MM.1S (cell line): ENCODE data around the gene CD38.

Experiments used
- DNase-seq: peaks from one replicate; pipeline ENCODE4 v3.0.0-alpha.2; 2015
- H2AFZ ChIP-seq: fragments of 300-600 bp; sonication (generic); 2 replicates; pipeline ENCODE4 v1.6.0; 2016; ENCODE audit warnings: antibody characterized with exemption, low read length
- H3F3A ChIP-seq: fragments of 300-600 bp; sonication (generic); 2 replicates; pipeline ENCODE4 v1.6.1; 2016; ENCODE audit warnings: mild to moderate bottlenecking, antibody characterized with exemption, low read length, moderate library complexity, mixed read lengths; ENCODE audit not compliant: insufficient read depth
- H3K27ac ChIP-seq: fragments of 300-600 bp; sonication (generic); 2 replicates; pipeline ENCODE4 v1.5.1; 2016; ENCODE audit warnings: mild to moderate bottlenecking, low read length
- H3K27me3 ChIP-seq: fragments of 300-600 bp; sonication (generic); replicated peaks from 2 replicates; pipeline ENCODE4 v1.6.0; 2016; ENCODE audit warnings: low read length; ENCODE audit not compliant: insufficient read depth
- H3K36me3 ChIP-seq: fragments of 300-600 bp; sonication (generic); replicated peaks from 2 replicates; pipeline ENCODE4 v1.6.1; 2016; ENCODE audit warnings: mild to moderate bottlenecking, low read length, mixed read lengths; ENCODE audit not compliant: insufficient read depth
- H3K4me1 ChIP-seq: fragments of 300-600 bp; sonication (generic); 2 replicates; pipeline ENCODE4 v1.6.1; 2016; ENCODE audit warnings: low read length, mixed read lengths
- H3K4me2 ChIP-seq: fragments of 300-600 bp; sonication (generic); 2 replicates; pipeline ENCODE4 v1.6.0; 2016; ENCODE audit warnings: low read depth, low read length
- H3K4me3 ChIP-seq: fragments of 300-600 bp; sonication (generic); 2 replicates; pipeline ENCODE4 v1.5.1; 2016; ENCODE audit warnings: low read length, mixed read lengths
- H3K79me2 ChIP-seq: fragments of 300-600 bp; sonication (generic); 2 replicates; pipeline ENCODE4 v1.6.1; 2016; ENCODE audit warnings: mixed run types, low read length, mixed read lengths
- H3K9ac ChIP-seq: fragments of 300-600 bp; sonication (generic); 2 replicates; pipeline ENCODE4 v1.6.1; 2016; ENCODE audit warnings: low read length, mixed read lengths
- H3K9me2 ChIP-seq: fragments of 300-600 bp; sonication (generic); replicated peaks from 2 replicates; pipeline ENCODE4 v1.6.1; 2016; ENCODE audit warnings: mild to moderate bottlenecking, low read length, mixed read lengths; ENCODE audit not compliant: insufficient read depth
- H3K9me3 ChIP-seq: fragments of 300-600 bp; sonication (generic); replicated peaks from 2 replicates; pipeline ENCODE4 v1.6.1; 2016; ENCODE audit warnings: mild to moderate bottlenecking, low read length, mixed read lengths; ENCODE audit not compliant: insufficient read depth
- H4K20me1 ChIP-seq: fragments of 300-600 bp; sonication (generic); 2 replicates; pipeline ENCODE4 v1.6.1; 2016; ENCODE audit warnings: mild to moderate bottlenecking, low read length, moderate library complexity, mixed read lengths; ENCODE audit not compliant: insufficient read depth
- CTCF ChIP-seq: fragments of 300-600 bp; sonication (generic); IDR thresholded peaks from 2 replicates; pipeline ENCODE4 v1.5.1; 2016; ENCODE audit warnings: antibody characterized with exemption, low read length, mixed read lengths
- EZH2 ChIP-seq: fragments of 300-600 bp; sonication (generic); optimal IDR thresholded peaks from 2 replicates; pipeline ENCODE3; 2017; ENCODE audit warnings: low read depth, mild to moderate bottlenecking, antibody characterized with exemption, low read length, mixed read lengths
- EZH2phosphoT487 ChIP-seq: fragments of 300-600 bp; sonication (generic); IDR thresholded peaks from 2 replicates; pipeline ENCODE4 v1.6.1; 2018; ENCODE audit warnings: antibody characterized with exemption, low read length

The CD38 gene

GRCh38 chr4:15784959-15785634 is 7.0 kb downstream of the CD38 start:
- TF ChIP-seq CTCF (no peak), EZH2 (no peak), EZH2phosphoT487 (no peak)
- peaks cover 6% of the 10 kb centered on the region; the same call in 1 of the 2 replicates for H3K79me2 ChIP-seq
- H3K4me2 ChIP-seq = peak overlapping the region; percentile 68
- H3K27ac ChIP-seq = peak overlapping the region; percentile 82
- H3K9me3 ChIP-seq = no peaks in the 10 kb centered on the region
- no peaks in the 10 kb centered on the region for H3K9me2 ChIP-seq
- peaks cover 35% of the 10 kb centered on the region for H3K4me1 ChIP-seq
- no peaks in the 10 kb centered on the region for H4K20me1 ChIP-seq
- H3K36me3 ChIP-seq = no peaks in the 10 kb centered on the region
- H3F3A ChIP-seq = peaks cover 13% of the 10 kb centered on the region
- H3K9ac ChIP-seq = peak overlapping the region; percentile 37; the same call in 1 of the 2 replicates
- H3K27me3 ChIP-seq = 0 out of 2 replicates have a peak, but pooled peaks cover 2% of the 10 kb centered on the region
- no peak overlapping the region for H2AFZ ChIP-seq
- H3K4me3 ChIP-seq = no peak overlapping the region
- DNase-seq = peak; percentile 79

- Histone ChIP-seq H3K36me3 (no peaks in the 10 kb centered on the region), H3K4me2 (no peak overlapping the region), H3K4me1 (peaks cover 26% of the 10 kb centered on the region), H3K27me3 (no peaks in the 10 kb centered on the region), H3K9ac (no peak overlapping the region), H4K20me1 (no peaks in the 10 kb centered on the region), H3K9me2 (no peaks in the 10 kb centered on the region), H3F3A (peaks cover 13% of the 10 kb centered on the region), H3K79me2 (0 out of 2 replicates have a peak, but pooled peaks cover 6% of the 10 kb centered on the region), H3K9me3 (no peaks in the 10 kb centered on the region), H3K27ac (no peak overlapping the region), H3K4me3 (no peak overlapping the region), H2AFZ (no peak overlapping the region)
- TF ChIP-seq EZH2phosphoT487 (no peak), EZH2 (no peak), CTCF (no peak)
- DNase-seq = no peak
These were observed 8.6 kb downstream of the CD38 start for GRCh38 chr4:15786743-15787142.

- Histone ChIP-seq H4K20me1 (no peaks in the 10 kb centered on the region), H3K36me3 (no peaks in the 10 kb centered on the region), H3K79me2 (no peaks in the 10 kb centered on the region), H3K9me3 (no peaks in the 10 kb centered on the region), H3K9ac (no peak overlapping the region), H2AFZ (no peak overlapping the region), H3K27me3 (no peaks in the 10 kb centered on the region), H3F3A (no peaks in the 10 kb centered on the region), H3K4me2 (no peak overlapping the region), H3K9me2 (no peaks in the 10 kb centered on the region), H3K4me3 (no peak overlapping the region), H3K27ac (no peak overlapping the region), H3K4me1 (peaks cover 8% of the 10 kb centered on the region; the same call in 1 of the 2 replicates)
- TF ChIP-seq EZH2 = no peak
- no peak for TF ChIP-seq CTCF
- TF ChIP-seq EZH2phosphoT487 = no peak
- no peak for DNase-seq
These were observed 14.8 kb downstream of the CD38 start for GRCh38 chr4:15792974-15793373.
